ENCODE results near the gene PDE4B.

DNA sequence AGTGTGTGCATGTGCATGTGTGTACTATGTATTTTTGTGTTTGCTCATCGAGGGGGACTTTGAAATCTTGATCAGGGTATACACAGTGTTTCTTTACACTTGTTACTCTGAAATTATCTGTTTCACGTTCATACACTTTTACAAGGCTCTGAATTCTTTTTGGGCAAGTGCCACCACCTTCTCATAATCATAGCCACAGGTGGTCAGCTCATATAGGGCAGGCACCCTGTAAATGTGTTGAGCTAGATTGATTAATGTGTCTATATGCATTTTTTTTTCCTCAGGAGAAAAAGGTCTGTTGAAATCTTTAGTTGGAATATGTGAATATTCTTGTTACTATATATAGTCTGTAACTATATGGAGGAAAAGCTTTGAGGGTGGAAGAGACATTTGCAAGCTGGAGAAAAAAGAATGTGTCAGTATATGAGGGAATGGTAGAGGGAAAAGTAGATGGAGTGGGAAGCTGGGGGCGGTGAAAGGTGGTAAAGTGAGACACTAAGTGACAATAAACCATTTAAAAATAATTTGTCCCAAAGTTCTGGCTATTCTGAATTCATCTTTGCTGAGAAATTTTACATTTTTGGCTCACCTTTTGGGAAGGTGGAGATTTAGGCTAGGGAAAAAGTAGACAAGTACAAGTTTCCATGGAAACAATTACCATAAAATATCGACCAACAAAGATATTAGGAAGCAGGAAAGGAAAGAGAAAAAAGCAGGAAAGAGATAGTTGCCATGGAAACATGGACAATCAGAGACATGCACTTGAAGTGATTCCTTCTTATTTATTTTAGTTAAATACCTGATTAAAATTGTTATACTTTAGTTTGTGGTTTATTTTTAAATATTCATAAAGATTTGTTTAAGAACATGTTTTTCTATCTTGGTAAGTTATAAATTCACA, 277.5 kb downstream of the PDE4B start:
- TF ChIP-seq EZH2phosphoT487 (IDR thresholded peaks at IDR 0.05; ENCODE audit: borderline replicate concordance) = no peak
- TF ChIP-seq, protein P1, sequence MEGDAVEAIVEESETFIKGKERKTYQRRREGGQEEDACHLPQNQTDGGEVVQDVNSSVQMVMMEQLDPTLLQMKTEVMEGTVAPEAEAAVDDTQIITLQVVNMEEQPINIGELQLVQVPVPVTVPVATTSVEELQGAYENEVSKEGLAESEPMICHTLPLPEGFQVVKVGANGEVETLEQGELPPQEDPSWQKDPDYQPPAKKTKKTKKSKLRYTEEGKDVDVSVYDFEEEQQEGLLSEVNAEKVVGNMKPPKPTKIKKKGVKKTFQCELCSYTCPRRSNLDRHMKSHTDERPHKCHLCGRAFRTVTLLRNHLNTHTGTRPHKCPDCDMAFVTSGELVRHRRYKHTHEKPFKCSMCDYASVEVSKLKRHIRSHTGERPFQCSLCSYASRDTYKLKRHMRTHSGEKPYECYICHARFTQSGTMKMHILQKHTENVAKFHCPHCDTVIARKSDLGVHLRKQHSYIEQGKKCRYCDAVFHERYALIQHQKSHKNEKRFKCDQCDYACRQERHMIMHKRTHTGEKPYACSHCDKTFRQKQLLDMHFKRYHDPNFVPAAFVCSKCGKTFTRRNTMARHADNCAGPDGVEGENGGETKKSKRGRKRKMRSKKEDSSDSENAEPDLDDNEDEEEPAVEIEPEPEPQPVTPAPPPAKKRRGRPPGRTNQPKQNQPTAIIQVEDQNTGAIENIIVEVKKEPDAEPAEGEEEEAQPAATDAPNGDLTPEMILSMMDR (conservative IDR thresholded peaks at IDR 0.05; ENCODE audit: low read length) = no peak

All from Loucy (cell line).